Measurements from ENCODE around the gene MEMO1. TPM values are rescaled to one million over a fixed set of nuclear protein-coding genes. Genes with fewer than 3 reads are reported as not detected.

The MEMO1 gene
- total RNA-seq, 2 donors from 2014 or later, result 40.2 to 52.0 TPM

DNA sequence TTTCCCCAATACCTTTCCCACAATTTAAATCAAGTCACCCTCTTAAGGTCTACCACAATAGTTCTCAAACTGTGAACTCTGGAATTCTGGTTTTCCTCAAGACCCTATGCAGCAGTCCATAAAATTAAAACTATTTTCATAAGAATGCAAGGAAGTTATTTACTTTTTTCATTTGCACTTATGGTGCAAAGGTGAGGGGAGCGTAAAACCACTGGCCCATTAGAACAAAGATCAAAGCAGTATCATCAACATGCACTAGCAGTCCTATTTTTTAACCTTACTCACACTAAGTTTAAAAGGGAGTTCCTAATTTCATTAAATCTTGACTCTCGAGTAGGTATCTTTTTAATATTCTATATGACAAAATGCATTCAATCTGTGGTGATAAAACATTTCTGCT lies 85.3 kb downstream of the MEMO1 start:
- Histone ChIP-seq H3K4me1 (ENCODE audit: control insufficient read depth, insufficient read depth, low read length) (no peaks in the 10 kb centered on the region), H3K27me3 (ENCODE audit: control insufficient read depth, insufficient read depth, low read length, poor library complexity, severe bottlenecking) (no peaks in the 10 kb centered on the region), H3K36me3 (ENCODE audit: control insufficient read depth, insufficient read depth, low read length) (peaks cover 19% of the 10 kb centered on the region), H3K9me3 (ENCODE audit: control insufficient read depth, low read length) (no peaks in the 10 kb centered on the region), H3K27ac (ENCODE audit: low read depth, low read length) (no peak overlapping the region), H3K9ac (ENCODE audit: extremely low read depth, low read length, poor library complexity, severe bottlenecking) (no peak overlapping the region), H3K4me3 (ENCODE audit: low read length) (no peak overlapping the region)
- peaks cover 18% of the 10 kb centered on the region for H3K36me3 Mint-ChIP-seq (ENCODE audit: low read depth)
- DNase-seq, result no peak
- 97 to 100% methylated on average over 1 to 2 of the region's 2 CpGs for WGBS, 2 experiments (ENCODE audit: insufficient coverage in 1 of 2, insufficient read length in 1 of 2)
- H3K4me3 Mint-ChIP-seq, result no peak overlapping the region
- H3K27ac Mint-ChIP-seq, result no peak overlapping the region
- TF ChIP-seq CTCF (conservative IDR thresholded peaks at IDR 0.05), result no peak
- peaks cover 41% of the 10 kb centered on the region for H3K4me1 Mint-ChIP-seq
- no peaks in the 10 kb centered on the region for H3K27me3 Mint-ChIP-seq (ENCODE audit: insufficient read depth)
- H3K9me3 Mint-ChIP-seq, result peaks cover 2% of the 10 kb centered on the region

GRCh38 chr2:31923662-31924061 lies 87.1 kb downstream of the MEMO1 start:
- H3K4me3 ChIP-seq (ENCODE audit: low read length), result no peak overlapping the region
- H3K27me3 Mint-ChIP-seq (ENCODE audit: insufficient read depth), result no peaks in the 10 kb centered on the region
- H3K9me3 Mint-ChIP-seq, result no peaks in the 10 kb centered on the region
- no peak overlapping the region for H3K4me3 Mint-ChIP-seq
- TF ChIP-seq CTCF (conservative IDR thresholded peaks at IDR 0.05), result no peak
- peaks cover 22% of the 10 kb centered on the region for H3K36me3 ChIP-seq (ENCODE audit: control insufficient read depth, insufficient read depth, low read length)
- DNase-seq, result no peak
- H3K4me1 ChIP-seq (ENCODE audit: control insufficient read depth, insufficient read depth, low read length), result no peaks in the 10 kb centered on the region
- H3K27me3 ChIP-seq (ENCODE audit: control insufficient read depth, insufficient read depth, low read length, poor library complexity, severe bottlenecking), result no peaks in the 10 kb centered on the region
- H3K4me1 Mint-ChIP-seq, result peaks cover 33% of the 10 kb centered on the region
- H3K27ac ChIP-seq (ENCODE audit: low read depth, low read length), result no peak overlapping the region
- peak overlapping the region; percentile 19 for H3K27ac Mint-ChIP-seq
- no peaks in the 10 kb centered on the region for H3K9me3 ChIP-seq (ENCODE audit: control insufficient read depth, low read length)
- no peak overlapping the region for H3K9ac ChIP-seq (ENCODE audit: extremely low read depth, low read length, poor library complexity, severe bottlenecking)
- H3K36me3 Mint-ChIP-seq (ENCODE audit: low read depth), result peaks cover 23% of the 10 kb centered on the region

DNA sequence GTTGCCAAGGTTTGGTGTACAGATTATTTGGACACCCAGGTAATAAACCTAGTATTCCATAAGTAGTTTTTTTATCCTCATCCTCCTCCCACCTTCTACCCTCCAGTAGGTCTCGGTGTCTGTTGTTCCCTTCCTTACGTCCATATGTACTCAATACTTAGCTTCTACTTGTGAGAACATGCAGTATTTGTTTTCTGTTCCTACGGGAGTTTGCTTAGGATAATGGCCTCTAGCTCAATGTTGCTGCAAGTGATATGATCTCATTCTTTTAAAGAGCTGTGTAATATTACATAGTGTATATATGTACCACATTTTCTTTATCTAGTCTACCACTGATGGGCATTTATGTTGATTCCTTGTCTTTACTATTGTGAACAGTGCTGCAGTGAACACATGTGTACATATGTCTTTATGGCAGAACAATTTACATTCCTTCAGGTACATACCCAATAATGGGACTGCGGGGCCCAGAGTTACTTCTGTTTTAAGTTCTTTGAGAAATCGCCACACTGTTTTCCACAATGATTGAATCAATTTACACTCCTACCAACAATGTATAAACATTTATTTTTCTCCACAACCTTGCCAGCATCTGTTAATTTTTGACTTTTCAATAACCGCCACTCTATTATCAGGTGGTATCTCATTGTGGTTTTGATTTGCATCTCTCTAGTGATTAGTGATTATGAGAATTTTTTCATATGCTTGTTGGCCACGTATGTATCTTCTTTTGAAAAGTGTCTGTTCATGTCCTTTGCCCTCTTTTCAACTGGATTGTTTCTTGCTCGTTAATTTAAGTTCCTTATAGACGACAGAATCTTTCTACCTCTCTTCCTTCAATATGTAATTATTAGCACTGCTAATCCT lies 88.0 kb downstream of the MEMO1 start:
- Mint-ChIP-seq H3K4me1 (peaks cover 33% of the 10 kb centered on the region), H3K36me3 (ENCODE audit: low read depth) (peaks cover 23% of the 10 kb centered on the region), H3K4me3 (no peak overlapping the region), H3K9me3 (no peaks in the 10 kb centered on the region), H3K27ac (peak overlapping the region; percentile 15), H3K27me3 (ENCODE audit: insufficient read depth) (no peaks in the 10 kb centered on the region)
- TF ChIP-seq CTCF (conservative IDR thresholded peaks at IDR 0.05), result no peak
- Histone ChIP-seq H3K27me3 (ENCODE audit: control insufficient read depth, insufficient read depth, low read length, poor library complexity, severe bottlenecking) (no peaks in the 10 kb centered on the region), H3K9ac (ENCODE audit: extremely low read depth, low read length, poor library complexity, severe bottlenecking) (no peak overlapping the region), H3K36me3 (ENCODE audit: control insufficient read depth, insufficient read depth, low read length) (peaks cover 22% of the 10 kb centered on the region), H3K4me3 (ENCODE audit: low read length) (no peak overlapping the region), H3K27ac (ENCODE audit: low read depth, low read length) (no peak overlapping the region), H3K9me3 (ENCODE audit: control insufficient read depth, low read length) (no peaks in the 10 kb centered on the region), H3K4me1 (ENCODE audit: control insufficient read depth, insufficient read depth, low read length) (no peaks in the 10 kb centered on the region)
- DNase-seq, result no peak
- WGBS, 2 experiments (ENCODE audit: insufficient coverage in 1 of 2, insufficient read length in 1 of 2), result 90 to 94% methylated on average over 6 to 9 of the region's 9 CpGs
